SH-SY5Y (cell line): ENCODE measurements around the gene ACSL3.

Experiments used
- GATA2 ChIP-seq: IDR thresholded peaks from 2 replicates; pipeline ENCODE4 v1.6.1; 2011; ENCODE audit warnings: mild to moderate bottlenecking, low read depth, low read length
- GATA3 ChIP-seq: IDR thresholded peaks from 2 replicates; pipeline ENCODE4 v1.6.1; 2011; ENCODE audit warnings: low read depth, mild to moderate bottlenecking, low read length, moderate library complexity

DNA sequence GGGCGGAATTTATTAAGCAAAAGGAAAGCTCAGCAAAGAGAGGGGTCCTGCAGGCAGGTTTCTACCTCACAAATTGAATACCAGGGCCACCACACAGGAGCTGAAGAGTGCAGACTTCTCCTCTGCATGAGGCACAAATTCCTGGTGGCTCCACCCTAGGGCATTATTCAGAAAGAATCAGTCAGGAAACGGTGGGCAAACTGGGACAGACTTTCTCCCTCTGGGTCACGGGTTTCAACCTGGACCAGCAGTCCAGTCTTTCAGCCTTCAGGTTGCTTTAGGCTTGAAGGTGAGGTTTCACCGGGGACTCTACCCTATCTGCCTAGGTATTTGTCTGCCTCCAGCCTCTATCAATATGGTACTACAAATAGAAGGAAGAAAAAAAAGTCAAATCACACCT lies 41.8 kb downstream of the ACSL3 start:
- TF ChIP-seq GATA3, result no peak
- no peak for TF ChIP-seq GATA2
